Breast epithelium (tissue), 4 donors: Measurements from ENCODE around the gene FBXL7. TPM values are rescaled to one million over a fixed set of nuclear protein-coding genes. Genes with fewer than 3 reads are reported as not detected.

Source experiments
- DNase-seq, 2 donors: peaks; one replicate each; pipeline ENCODE4 v3.0.0-alpha.2; 2019; ENCODE audit warnings: low spot score in 2 of 2
- H3K27ac ChIP-seq, 2 donors: fragments of 200-600 bp; sonication (generic) in 1 of 2; one replicate each; pipeline ENCODE4 v1.5.1; 2016 to 2019; ENCODE audit warnings: mild to moderate bottlenecking in 1 of 2
- H3K27me3 ChIP-seq, 2 donors: fragments of 200-600 bp; sonication (generic) in 1 of 2; one replicate each; pipeline versions ENCODE4 v1.5.1 to v1.6.0; 2017 to 2019; ENCODE audit warnings: control low read depth in 1 of 2, mild to moderate bottlenecking in 1 of 2
- H3K36me3 ChIP-seq: fragments of 200-600 bp; one replicate; pipeline ENCODE4 v1.5.1; 2019
- H3K4me1 ChIP-seq, 2 donors: fragments of 200-600 bp; sonication (generic); one replicate each; pipeline ENCODE4 v1.5.1; 2016 to 2019; ENCODE audit warnings: control low read depth in 1 of 2
- H3K4me3 ChIP-seq, 3 donors: fragments of 200-600 bp; sonication (generic); 1 replicate in 2 of 3; 2 replicates in 1 of 3; pipeline ENCODE4 v1.5.1; 2016 to 2019; ENCODE audit warnings: mild to moderate bottlenecking in 3 of 3, moderate library complexity in 2 of 3
- H3K9me3 ChIP-seq, 2 donors: fragments of 200-600 bp; sonication (generic) in 1 of 2; one replicate each; pipeline ENCODE4 v1.5.1; 2016 to 2019; ENCODE audit warnings: control low read depth in 1 of 2
- POLR2A ChIP-seq: fragments of 450-650 bp; IDR thresholded peaks from one replicate; pipeline ENCODE4 v1.6.1; 2016; ENCODE audit warnings: antibody characterized with exemption, mild to moderate bottlenecking, moderate library complexity
- POLR2AphosphoS5 ChIP-seq, 3 donors: sonication (generic); formaldehyde crosslinking; IDR thresholded peaks; one replicate each; pipeline ENCODE4 v1.6.1; 2017; ENCODE audit warnings: antibody characterized with exemption in 3 of 3
- intact Hi-C: fragments of 100-400 bp; cut with DNase I; formaldehyde crosslinking; loops from one replicate; pipeline ENCODE4 v1.15.1; 2023; ENCODE audit warnings: low total_unique reads
- total RNA-seq, 3 donors: library from RNA; depleted of rRNA; stranded (reverse); fragments of >200 nt; gene quantifications; one replicate each; pipeline ENCODE4 v1.1.0, GENCODE V29; 2016
- TF ChIP-seq, protein P1 (sequence below), 3 donors: fragments of 450-650 bp; IDR thresholded peaks; one replicate each; pipeline ENCODE4 v1.5.1; 2016 to 2017; ENCODE audit warnings: antibody characterized with exemption in 3 of 3, mild to moderate bottlenecking in 3 of 3, moderate library complexity in 3 of 3

The FBXL7 gene
- total RNA-seq, 3 donors from 2014 or later = 6.9 to 17.3 (median 10.8) TPM

- peak overlapping the region in 1 of 2 donors; percentile 19 for H3K27ac ChIP-seq
- no peak for DNase-seq
- intact Hi-C loops = no loop called here
- H3K4me3 ChIP-seq = no peak overlapping the region
- TF ChIP-seq POLR2A = no peak
- H3K4me1 ChIP-seq = no peaks in the 10 kb centered on the region
- no peaks in the 10 kb centered on the region for H3K9me3 ChIP-seq
- H3K27me3 ChIP-seq = no peaks in the 10 kb centered on the region
- H3K36me3 ChIP-seq = no peaks in the 10 kb centered on the region
These were observed 127.1 kb downstream of the FBXL7 start for GRCh38 chr5:15627109-15627508.

GRCh38 chr5:15627647-15628046, 127.7 kb downstream of the FBXL7 start:
- no peaks in the 10 kb centered on the region for H3K4me1 ChIP-seq
- no peaks in the 10 kb centered on the region for H3K9me3 ChIP-seq
- intact Hi-C loops = no loop called here
- H3K27ac ChIP-seq = peak overlapping the region in 1 of 2 donors; percentile 19
- H3K27me3 ChIP-seq = no peaks in the 10 kb centered on the region
- no peak for DNase-seq
- TF ChIP-seq POLR2AphosphoS5 (IDR thresholded peaks at IDR 0.05) (no peak), POLR2A (no peak)
- TF ChIP-seq, protein P1, sequence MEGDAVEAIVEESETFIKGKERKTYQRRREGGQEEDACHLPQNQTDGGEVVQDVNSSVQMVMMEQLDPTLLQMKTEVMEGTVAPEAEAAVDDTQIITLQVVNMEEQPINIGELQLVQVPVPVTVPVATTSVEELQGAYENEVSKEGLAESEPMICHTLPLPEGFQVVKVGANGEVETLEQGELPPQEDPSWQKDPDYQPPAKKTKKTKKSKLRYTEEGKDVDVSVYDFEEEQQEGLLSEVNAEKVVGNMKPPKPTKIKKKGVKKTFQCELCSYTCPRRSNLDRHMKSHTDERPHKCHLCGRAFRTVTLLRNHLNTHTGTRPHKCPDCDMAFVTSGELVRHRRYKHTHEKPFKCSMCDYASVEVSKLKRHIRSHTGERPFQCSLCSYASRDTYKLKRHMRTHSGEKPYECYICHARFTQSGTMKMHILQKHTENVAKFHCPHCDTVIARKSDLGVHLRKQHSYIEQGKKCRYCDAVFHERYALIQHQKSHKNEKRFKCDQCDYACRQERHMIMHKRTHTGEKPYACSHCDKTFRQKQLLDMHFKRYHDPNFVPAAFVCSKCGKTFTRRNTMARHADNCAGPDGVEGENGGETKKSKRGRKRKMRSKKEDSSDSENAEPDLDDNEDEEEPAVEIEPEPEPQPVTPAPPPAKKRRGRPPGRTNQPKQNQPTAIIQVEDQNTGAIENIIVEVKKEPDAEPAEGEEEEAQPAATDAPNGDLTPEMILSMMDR (IDR thresholded peaks at IDR 0.05) = no peak
- no peak overlapping the region for H3K4me3 ChIP-seq
- no peaks in the 10 kb centered on the region for H3K36me3 ChIP-seq

- intact Hi-C loops = no loop called here
- TF ChIP-seq, protein P1 (IDR thresholded peaks at IDR 0.05) = no peak
- H3K4me1 ChIP-seq = no peaks in the 10 kb centered on the region
- no peaks in the 10 kb centered on the region for H3K36me3 ChIP-seq
- H3K27ac ChIP-seq = no peak overlapping the region
- DNase-seq = no peak
- no peak overlapping the region for H3K4me3 ChIP-seq
- H3K9me3 ChIP-seq = no peaks in the 10 kb centered on the region
- H3K27me3 ChIP-seq = no peaks in the 10 kb centered on the region
These were observed 130.5 kb downstream of the FBXL7 start for GRCh38 chr5:15630441-15630840.

- DNase-seq = no peak
- no peak for TF ChIP-seq POLR2AphosphoS5 (IDR thresholded peaks at IDR 0.05)
- TF ChIP-seq, protein P1 (IDR thresholded peaks at IDR 0.05) = no peak
- TF ChIP-seq POLR2A = no peak
- no peaks in the 10 kb centered on the region for H3K27me3 ChIP-seq
- H3K4me3 ChIP-seq = no peak overlapping the region
- no peaks in the 10 kb centered on the region for H3K9me3 ChIP-seq
- intact Hi-C loops = no loop called here
- H3K27ac ChIP-seq = no peak overlapping the region
- H3K4me1 ChIP-seq = no peaks in the 10 kb centered on the region
- H3K36me3 ChIP-seq = no peaks in the 10 kb centered on the region
These were observed 134.8 kb downstream of the FBXL7 start for GRCh38 chr5:15634591-15635288.

DNA sequence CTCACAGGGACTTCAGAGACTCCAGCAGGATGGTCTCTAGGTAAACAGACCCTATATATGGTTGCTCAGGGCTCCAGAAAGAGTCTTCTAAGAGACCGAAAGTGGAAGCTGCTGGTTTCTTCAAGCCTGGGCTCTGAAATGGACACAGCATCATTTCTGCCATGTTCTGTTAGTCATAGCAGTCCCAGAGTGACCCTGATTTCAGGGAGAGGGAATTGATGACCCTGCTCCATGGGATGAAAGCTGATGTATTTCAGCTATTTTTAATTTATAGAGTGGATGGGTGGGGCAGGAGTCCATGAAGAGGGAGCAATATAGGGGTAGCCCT, 135.3 kb downstream of the FBXL7 start:
- Histone ChIP-seq H3K36me3 (no peaks in the 10 kb centered on the region), H3K4me1 (no peaks in the 10 kb centered on the region), H3K9me3 (no peaks in the 10 kb centered on the region), H3K27me3 (no peaks in the 10 kb centered on the region), H3K27ac (no peak overlapping the region), H3K4me3 (no peak overlapping the region)
- no peak for DNase-seq
- TF ChIP-seq POLR2A = no peak
- intact Hi-C loops = no loop called here

GRCh38 chr5:15637345-15637744, 137.4 kb downstream of the FBXL7 start:
- H3K4me3 ChIP-seq = no peak overlapping the region
- intact Hi-C loops = no loop called here

More at GRCh38 chr5:15637345-15637744, 137.4 kb downstream of the FBXL7 start:
- H3K27me3 ChIP-seq = no peaks in the 10 kb centered on the region
- no peaks in the 10 kb centered on the region for H3K9me3 ChIP-seq
- TF ChIP-seq, protein P1 (IDR thresholded peaks at IDR 0.05) = no peak
- TF ChIP-seq POLR2AphosphoS5 (IDR thresholded peaks at IDR 0.05) (no peak), POLR2A (no peak)
- no peaks in the 10 kb centered on the region for H3K36me3 ChIP-seq
- no peaks in the 10 kb centered on the region for H3K4me1 ChIP-seq
- DNase-seq = no peak
- no peak overlapping the region for H3K27ac ChIP-seq
